Transverse colon (tissue), 4 donors: ENCODE data around the gene MACF1.

Experiments
- CTCF ChIP-seq, 5 experiments: fragments of 200-600 bp in 3 of 5; fragments of 450-650 bp in 2 of 5; sonication (generic) in 3 of 5; IDR thresholded peaks; 1 replicate in 2 of 5; 2 replicates in 3 of 5; pipeline ENCODE4 v1.5.1; 2016 to 2017; ENCODE audit warnings: antibody characterized with exemption in 5 of 5, inconsistent platforms in 3 of 5, mild to moderate bottlenecking in 2 of 5, moderate library complexity in 1 of 5
- EP300 ChIP-seq: sonication (generic); formaldehyde crosslinking; IDR thresholded peaks from one replicate; pipeline ENCODE4 v1.6.1; 2017; ENCODE audit warnings: antibody characterized with exemption, low read depth
- POLR2A ChIP-seq: fragments of 450-650 bp; IDR thresholded peaks from one replicate; pipeline ENCODE4 v1.6.1; 2016; ENCODE audit warnings: antibody characterized with exemption, mild to moderate bottlenecking, moderate library complexity
- POLR2AphosphoS5 ChIP-seq, 3 donors: sonication (generic); formaldehyde crosslinking; IDR thresholded peaks; one replicate each; pipeline ENCODE4 v1.6.1; 2016; ENCODE audit warnings: antibody characterized with exemption in 3 of 3

GRCh38 chr1:39450956-39451606 lies 246.6 kb downstream of the MACF1 start:
- TF ChIP-seq CTCF (IDR thresholded peaks at IDR 0.05) (no peak), POLR2A (no peak), EP300 (no peak), POLR2AphosphoS5 (IDR thresholded peaks at IDR 0.05) (no peak)
